ENCODE results near the gene SNX19.
"Not testable (repeated sequence)": the region's sequence is repeated elsewhere in the genome, so short reads cannot be mapped to it uniquely, and the experiment has no call there.

The SNX19 gene

DNA sequence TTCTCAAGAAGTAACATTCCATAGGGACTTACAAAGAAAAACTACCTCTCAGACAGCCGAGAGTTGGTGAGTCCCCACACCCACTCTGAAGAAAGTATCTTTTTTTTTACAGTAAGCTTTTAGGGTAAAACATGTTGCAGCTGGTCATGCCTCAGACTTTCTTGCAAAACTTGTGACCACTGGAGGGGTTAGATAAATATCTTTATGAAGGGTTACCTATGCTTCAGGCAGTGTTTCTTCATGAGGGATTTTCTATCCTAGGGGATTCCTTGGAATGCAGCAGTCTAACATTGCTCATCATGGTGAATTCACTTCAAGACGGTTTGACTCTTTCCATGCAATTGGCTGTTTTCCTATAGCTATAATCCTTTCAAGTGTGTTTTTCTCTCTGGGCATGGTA, 20.8 kb upstream of the SNX19 start:
- TF ChIP-seq, protein P1, sequence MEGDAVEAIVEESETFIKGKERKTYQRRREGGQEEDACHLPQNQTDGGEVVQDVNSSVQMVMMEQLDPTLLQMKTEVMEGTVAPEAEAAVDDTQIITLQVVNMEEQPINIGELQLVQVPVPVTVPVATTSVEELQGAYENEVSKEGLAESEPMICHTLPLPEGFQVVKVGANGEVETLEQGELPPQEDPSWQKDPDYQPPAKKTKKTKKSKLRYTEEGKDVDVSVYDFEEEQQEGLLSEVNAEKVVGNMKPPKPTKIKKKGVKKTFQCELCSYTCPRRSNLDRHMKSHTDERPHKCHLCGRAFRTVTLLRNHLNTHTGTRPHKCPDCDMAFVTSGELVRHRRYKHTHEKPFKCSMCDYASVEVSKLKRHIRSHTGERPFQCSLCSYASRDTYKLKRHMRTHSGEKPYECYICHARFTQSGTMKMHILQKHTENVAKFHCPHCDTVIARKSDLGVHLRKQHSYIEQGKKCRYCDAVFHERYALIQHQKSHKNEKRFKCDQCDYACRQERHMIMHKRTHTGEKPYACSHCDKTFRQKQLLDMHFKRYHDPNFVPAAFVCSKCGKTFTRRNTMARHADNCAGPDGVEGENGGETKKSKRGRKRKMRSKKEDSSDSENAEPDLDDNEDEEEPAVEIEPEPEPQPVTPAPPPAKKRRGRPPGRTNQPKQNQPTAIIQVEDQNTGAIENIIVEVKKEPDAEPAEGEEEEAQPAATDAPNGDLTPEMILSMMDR (IDR thresholded peaks at IDR 0.05; ENCODE audit: insufficient read depth, low read length, poor library complexity, severe bottlenecking) = no peak
- no peak for TF ChIP-seq EZH2phosphoT487 (conservative IDR thresholded peaks at IDR 0.05; ENCODE audit: low read length)
- Histone ChIP-seq H3K9me2 (replicated peaks; ENCODE audit: insufficient read depth, low read length) (no peaks in the 10 kb centered on the region), H3K27me3 (ENCODE audit: low read length) (no peaks in the 10 kb centered on the region), H3K27ac (ENCODE audit: low read depth, low read length) (no peak overlapping the region), H3K79me2 (ENCODE audit: insufficient read depth, low read length) (no peaks in the 10 kb centered on the region), H3K9me3 (ENCODE audit: insufficient read depth, low read length) (no peaks in the 10 kb centered on the region), H3K4me3 (ENCODE audit: insufficient read depth, low read length, poor library complexity, severe bottlenecking) (no peak overlapping the region), H2AFZ (ENCODE audit: low read depth, low read length, severe bottlenecking) (no peak overlapping the region), H3K36me3 (ENCODE audit: low read length) (no peaks in the 10 kb centered on the region), H3K4me2 (ENCODE audit: low read depth, low read length, poor library complexity, severe bottlenecking) (no peak overlapping the region), H4K20me1 (ENCODE audit: low read depth, low read length) (no peaks in the 10 kb centered on the region), H3K9ac (ENCODE audit: low read length) (no peak overlapping the region), H3F3A (ENCODE audit: insufficient read depth) (no peaks in the 10 kb centered on the region)

DNA sequence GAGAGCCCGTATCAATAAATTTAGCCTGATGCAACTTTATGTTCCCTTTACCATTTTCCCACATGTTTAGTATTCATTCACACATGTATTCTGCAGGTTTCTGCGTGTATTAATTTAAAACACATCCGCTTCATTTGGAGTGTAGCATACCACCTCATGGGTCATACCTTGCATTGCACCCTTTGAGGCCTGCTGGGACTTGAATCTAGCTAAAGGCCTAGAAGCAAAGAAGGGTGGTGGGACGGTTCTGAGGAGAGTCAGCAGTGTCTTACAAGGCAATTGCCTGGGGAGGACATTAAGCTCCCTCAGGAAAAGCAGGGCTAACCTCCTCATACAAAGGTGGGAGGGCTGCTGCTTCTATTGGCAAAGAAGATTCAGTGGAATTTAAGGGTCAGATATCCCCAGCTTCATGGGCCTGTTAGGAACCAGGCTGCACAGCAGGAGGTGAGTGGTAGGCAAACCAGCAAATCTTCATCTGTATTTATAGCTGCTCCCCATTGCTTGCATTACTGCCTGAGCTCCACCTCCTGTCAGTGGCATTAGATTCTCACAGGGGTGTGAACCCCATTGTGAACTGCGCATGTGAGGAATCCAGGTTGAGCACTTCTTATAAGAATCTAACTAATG, 15.9 kb upstream of the SNX19 start:
- Histone ChIP-seq H3K9ac (ENCODE audit: low read length) (no peak overlapping the region), H2AFZ (ENCODE audit: low read depth, low read length, severe bottlenecking) (no peak overlapping the region), H3K79me2 (ENCODE audit: insufficient read depth, low read length) (no peaks in the 10 kb centered on the region), H3K4me2 (ENCODE audit: low read depth, low read length, poor library complexity, severe bottlenecking) (no peak overlapping the region), H3K27ac (ENCODE audit: low read depth, low read length) (no peak overlapping the region), H3K4me3 (ENCODE audit: insufficient read depth, low read length, poor library complexity, severe bottlenecking) (no peak overlapping the region), H3K9me3 (ENCODE audit: insufficient read depth, low read length) (no peaks in the 10 kb centered on the region), H3F3A (ENCODE audit: insufficient read depth) (no peaks in the 10 kb centered on the region), H3K36me3 (ENCODE audit: low read length) (no peaks in the 10 kb centered on the region), H3K27me3 (ENCODE audit: low read length) (no peaks in the 10 kb centered on the region), H4K20me1 (ENCODE audit: low read depth, low read length) (no peaks in the 10 kb centered on the region), H3K9me2 (replicated peaks; ENCODE audit: insufficient read depth, low read length) (no peaks in the 10 kb centered on the region)
- TF ChIP-seq, protein P1 (IDR thresholded peaks at IDR 0.05; ENCODE audit: insufficient read depth, low read length, poor library complexity, severe bottlenecking) = no peak
- TF ChIP-seq EZH2phosphoT487 (conservative IDR thresholded peaks at IDR 0.05; ENCODE audit: low read length) = no peak

DNA sequence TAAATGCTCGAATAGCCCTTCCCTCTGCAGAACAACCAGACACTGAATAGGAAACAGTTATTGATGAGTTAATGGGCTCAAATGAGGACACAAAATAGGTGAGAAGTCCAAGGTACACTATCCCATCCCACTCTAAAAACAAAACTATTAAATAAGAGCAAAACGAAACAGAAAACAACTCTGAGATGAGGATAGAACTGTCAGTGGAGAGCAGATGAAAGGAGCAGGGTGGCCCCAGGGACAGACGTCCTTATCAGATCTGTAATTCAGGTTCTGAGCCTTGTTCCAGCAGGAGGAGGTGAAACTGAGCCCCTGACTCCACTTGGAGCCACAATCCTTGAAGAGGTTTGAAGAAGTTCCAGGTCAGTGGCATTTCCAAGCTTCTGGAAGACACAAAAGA, 8.5 kb upstream of the SNX19 start:
- H3K9me3 ChIP-seq (ENCODE audit: insufficient read depth, low read length) = no peaks in the 10 kb centered on the region
- H3K4me2 ChIP-seq (ENCODE audit: low read depth, low read length, poor library complexity, severe bottlenecking) = no peak overlapping the region

DNA sequence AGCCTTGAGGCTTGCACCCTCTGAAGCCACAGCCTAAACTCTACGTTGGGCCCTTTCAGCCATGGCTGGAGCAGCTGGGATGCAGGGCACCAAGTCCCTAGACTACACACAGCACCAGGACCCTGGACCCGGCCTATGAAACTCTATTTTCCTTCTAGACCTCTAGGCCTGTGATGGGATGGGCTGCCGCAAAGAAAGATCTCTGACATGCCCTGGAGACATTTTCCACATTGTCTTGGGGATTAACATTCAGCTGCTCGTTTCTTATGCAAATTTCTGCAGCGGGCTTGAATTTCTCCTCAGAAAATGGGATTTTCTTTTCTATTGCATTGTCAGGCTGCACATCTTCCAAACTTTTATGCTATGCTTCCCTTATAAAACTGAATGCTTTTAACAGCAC, 4.3 kb upstream of the SNX19 start:
- not testable (repeated sequence) for H3F3A ChIP-seq (ENCODE audit: insufficient read depth)

More for the DNA sequence above, 8.5 kb upstream of the SNX19 start:
- Histone ChIP-seq H3K79me2 (ENCODE audit: insufficient read depth, low read length) (no peaks in the 10 kb centered on the region), H3K9me2 (replicated peaks; ENCODE audit: insufficient read depth, low read length) (no peaks in the 10 kb centered on the region), H4K20me1 (ENCODE audit: low read depth, low read length) (no peaks in the 10 kb centered on the region), H3K27me3 (ENCODE audit: low read length) (no peaks in the 10 kb centered on the region), H2AFZ (ENCODE audit: low read depth, low read length, severe bottlenecking) (no peak overlapping the region), H3F3A (ENCODE audit: insufficient read depth) (no peaks in the 10 kb centered on the region), H3K27ac (ENCODE audit: low read depth, low read length) (no peak overlapping the region), H3K4me3 (ENCODE audit: insufficient read depth, low read length, poor library complexity, severe bottlenecking) (no peak overlapping the region), H3K36me3 (ENCODE audit: low read length) (no peaks in the 10 kb centered on the region), H3K9ac (ENCODE audit: low read length) (no peak overlapping the region)
- TF ChIP-seq, protein P1 (IDR thresholded peaks at IDR 0.05; ENCODE audit: insufficient read depth, low read length, poor library complexity, severe bottlenecking) = no peak
- no peak for TF ChIP-seq EZH2phosphoT487 (conservative IDR thresholded peaks at IDR 0.05; ENCODE audit: low read length)

More for the DNA sequence above, 4.3 kb upstream of the SNX19 start:
- H3K9ac ChIP-seq (ENCODE audit: low read length); H3K4me2 ChIP-seq (ENCODE audit: low read depth, low read length, poor library complexity, severe bottlenecking); H3K27ac ChIP-seq (ENCODE audit: low read depth, low read length); H3K27me3 ChIP-seq (ENCODE audit: low read length); H2AFZ ChIP-seq (ENCODE audit: low read depth, low read length, severe bottlenecking); H3K9me2 ChIP-seq (replicated peaks; ENCODE audit: insufficient read depth, low read length); H3K9me3 ChIP-seq (ENCODE audit: insufficient read depth, low read length); H4K20me1 ChIP-seq (ENCODE audit: low read depth, low read length); H3K36me3 ChIP-seq (ENCODE audit: low read length); H3K79me2 ChIP-seq (ENCODE audit: insufficient read depth, low read length); H3K4me3 ChIP-seq (ENCODE audit: insufficient read depth, low read length, poor library complexity, severe bottlenecking): not testable (repeated sequence)
